T-helper 2 cell treated with Interferon-gamma antibody and Interleukin-4, amounts not matched to agents 100 ng/mL and 5 ng/mL, for 36 hours (primary cell): Measurements from ENCODE around the gene SPC24. TPM values are rescaled to one million over a fixed set of nuclear protein-coding genes. Genes with fewer than 3 reads are reported as not detected.

Experiments used
- intact Hi-C: fragments of 100-400 bp; cut with micrococcal nuclease; formaldehyde crosslinking; loops from one replicate; pipeline ENCODE4 v1.15.1; 2023
- total RNA-seq: library from RNA; stranded (reverse); gene quantifications from 2 replicates; pipeline ENCODE4 v1.2.3, GENCODE V29; 2022

Gene SPC24, protein sequence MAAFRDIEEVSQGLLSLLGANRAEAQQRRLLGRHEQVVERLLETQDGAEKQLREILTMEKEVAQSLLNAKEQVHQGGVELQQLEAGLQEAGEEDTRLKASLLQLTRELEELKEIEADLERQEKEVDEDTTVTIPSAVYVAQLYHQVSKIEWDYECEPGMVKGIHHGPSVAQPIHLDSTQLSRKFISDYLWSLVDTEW
- total RNA-seq, result 69.9 and 71.4 TPM in 2 replicates

DNA sequence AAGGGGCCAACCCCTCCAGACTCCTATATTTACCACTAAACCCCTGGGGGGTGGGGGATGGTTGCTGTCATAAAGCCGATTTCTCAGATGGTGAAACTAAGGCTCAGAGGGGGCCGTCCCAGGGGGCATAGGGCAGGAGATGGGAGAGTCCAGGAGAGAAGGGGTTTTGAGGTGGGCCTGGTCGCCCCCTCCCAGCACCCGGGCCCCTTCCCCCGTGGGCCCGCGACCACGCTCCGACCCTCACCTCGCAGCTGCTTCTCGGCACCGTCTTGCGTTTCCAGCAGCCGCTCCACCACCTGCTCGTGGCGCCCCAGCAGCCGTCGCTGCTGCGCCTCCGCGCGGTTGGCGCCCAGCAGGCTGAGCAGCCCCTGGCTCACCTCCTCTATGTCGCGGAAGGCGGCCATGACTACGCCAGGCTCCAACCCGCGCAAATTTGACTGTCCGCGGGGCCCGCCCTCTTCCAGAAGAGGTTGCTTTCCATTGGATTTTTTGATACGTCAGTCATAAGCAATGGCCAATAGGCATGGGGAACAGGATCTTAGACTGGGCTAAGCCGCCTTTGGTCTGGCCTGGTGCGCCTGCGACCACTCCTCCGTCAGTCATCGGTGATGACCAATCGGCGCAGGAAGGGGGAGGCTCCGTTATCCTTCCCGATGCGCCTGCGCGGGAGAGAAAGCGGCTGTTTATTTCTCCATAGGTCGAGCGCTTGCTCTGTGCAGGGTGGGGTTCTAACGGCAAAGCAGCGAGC, at the start of gene SPC24:
SPC24 (minus strand) TSS at position 410 of the 748 bp plus-strand sequence; CDS start at position 404, 6 bp downstream.
- intact Hi-C loops, result loop anchor here (1.0 kb wide), 1 partner anchor 42 kb away; the partner anchor contains the start of gene KANK2

DNA sequence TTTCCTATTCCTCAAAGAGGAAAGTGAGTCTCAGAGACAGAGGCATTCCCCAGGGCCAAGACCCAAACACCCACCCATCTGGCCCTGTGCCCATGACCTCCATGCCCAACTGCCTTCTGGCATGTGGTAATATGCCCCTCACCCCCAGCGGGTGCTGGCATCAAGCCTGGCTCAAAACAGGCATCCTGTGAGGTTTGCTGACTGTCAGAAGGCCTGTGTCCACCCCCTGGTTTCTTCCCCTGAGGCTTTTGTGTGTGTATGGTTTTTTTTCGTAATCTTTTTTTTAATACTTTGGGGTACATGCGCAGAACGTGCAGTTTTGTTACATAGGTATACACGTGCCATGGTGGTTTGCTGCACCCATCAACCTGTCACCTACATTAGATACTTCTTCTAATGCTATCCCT, 49.4 kb upstream of the SPC24 start:
- intact Hi-C loops, result loop anchor here (1.0 to 10.0 kb wide), 2 partner anchors 169 to 260 kb away; no protein-coding TSS in a partner anchor

DNA sequence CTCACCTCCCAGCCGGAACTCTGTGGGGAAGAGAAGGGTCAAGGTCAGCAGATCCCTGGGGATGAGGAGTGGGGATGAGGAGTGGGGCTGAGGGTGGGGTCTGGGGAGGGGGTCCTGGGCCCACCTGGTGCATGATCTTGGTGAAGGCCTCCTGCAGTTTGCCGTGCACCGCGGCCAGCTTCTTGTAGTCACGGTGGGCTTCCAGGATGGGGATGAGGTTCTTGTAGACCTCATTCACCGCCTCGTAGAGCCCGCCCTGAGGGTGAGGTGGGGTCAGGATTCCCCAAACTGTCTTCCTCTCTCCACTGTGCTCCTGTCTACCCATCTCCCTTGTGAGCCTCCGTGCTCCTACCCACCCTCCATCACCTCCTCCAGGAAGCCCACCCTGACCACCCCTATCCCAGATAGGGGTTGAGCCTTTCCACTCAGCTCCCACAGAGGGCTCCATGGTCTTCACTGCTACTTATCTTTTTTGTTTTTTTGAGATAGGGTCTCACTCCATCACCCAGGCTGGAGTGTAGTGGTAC, 48.6 kb upstream of the SPC24 start:
- intact Hi-C loops, result loop anchor here (1.0 to 10.0 kb wide), 2 partner anchors 168 to 259 kb away; no protein-coding TSS in a partner anchor

DNA sequence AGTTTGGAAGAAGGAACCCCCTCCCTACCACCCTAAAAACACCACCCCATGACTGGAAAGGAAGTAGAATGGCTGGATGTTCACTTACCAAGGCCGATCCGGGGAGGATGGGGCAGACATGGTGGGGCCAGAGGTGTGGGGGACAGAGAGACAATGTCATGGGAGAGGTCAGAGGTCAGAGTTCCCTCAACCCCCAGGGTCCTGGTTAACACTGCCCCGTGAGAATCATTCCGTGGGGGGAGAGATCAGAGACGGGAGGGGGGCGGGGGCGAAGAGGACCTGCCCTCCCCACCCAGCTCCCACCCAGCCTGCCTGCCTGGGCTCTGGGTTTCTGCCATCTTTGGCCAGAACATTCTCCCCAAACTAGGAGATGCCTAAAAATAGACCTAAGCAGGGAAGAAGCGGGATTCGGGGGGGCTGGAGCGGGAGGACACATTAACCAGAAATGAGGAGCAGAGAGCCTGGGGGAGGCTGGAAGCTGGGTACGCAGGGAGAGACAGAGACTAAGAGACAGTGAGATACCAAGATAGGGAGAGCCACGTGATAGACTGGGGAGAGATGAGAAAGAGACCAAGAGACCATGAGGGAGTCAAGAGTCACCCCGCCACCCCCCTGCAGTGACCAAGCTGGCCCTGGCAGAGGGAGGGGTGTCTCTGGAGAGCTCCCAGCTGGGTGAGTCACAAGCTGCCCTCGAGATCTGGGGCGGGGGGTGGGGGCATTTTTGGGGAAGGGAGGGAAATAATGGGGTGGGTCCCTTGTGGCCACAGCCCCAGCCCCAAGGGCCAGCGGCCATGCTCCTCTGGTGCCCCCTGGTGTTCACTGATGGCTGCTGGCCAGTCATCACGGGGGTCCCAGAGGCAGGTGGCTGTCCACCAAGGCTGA, 47.9 kb upstream of the SPC24 start:
- intact Hi-C loops, result loop anchor here (1.0 to 10.0 kb wide), 2 partner anchors 167 to 259 kb away; no protein-coding TSS in a partner anchor

- intact Hi-C loops, result loop anchor here (10.0 kb wide), 1 partner anchor 258 kb away; no protein-coding TSS in a partner anchor
These were observed 47.1 kb upstream of the SPC24 start for GRCh38 chr19:11202488-11203193.

DNA sequence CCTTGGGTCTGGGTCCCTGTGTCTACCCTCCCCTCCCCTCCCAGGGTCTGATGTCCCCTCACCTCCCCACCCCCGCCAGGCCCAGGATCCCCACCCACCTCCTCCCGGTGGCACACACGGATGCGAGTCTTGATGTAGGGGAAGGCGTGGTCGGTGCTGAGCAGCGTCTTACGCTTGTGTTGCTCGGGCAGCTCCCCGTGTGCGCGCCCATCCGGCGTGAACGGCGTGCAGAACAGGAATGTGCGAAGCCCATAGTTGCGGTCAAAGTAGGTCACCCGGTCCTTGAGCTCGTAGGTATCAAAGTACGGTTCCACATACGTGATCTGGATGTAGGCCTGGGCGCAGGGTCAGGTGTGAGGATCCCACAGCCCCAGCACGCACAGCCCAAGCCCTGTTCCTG, 46.2 kb upstream of the SPC24 start:
- intact Hi-C loops, result loop anchor here (10.0 kb wide), 1 partner anchor 257 kb away; no protein-coding TSS in a partner anchor

GRCh38 chr19:11200931-11201330, 45.3 kb upstream of the SPC24 start:
- intact Hi-C loops, result loop anchor here (10.0 kb wide), 1 partner anchor 256 kb away; no protein-coding TSS in a partner anchor

GRCh38 chr19:11200015-11200574, 44.5 kb upstream of the SPC24 start:
- intact Hi-C loops, result loop anchor here (10.0 kb wide), 1 partner anchor 255 kb away; no protein-coding TSS in a partner anchor

GRCh38 chr19:11199517-11199916, 43.9 kb upstream of the SPC24 start:
- intact Hi-C loops, result loop anchor here (2.0 kb wide), 1 partner anchor 73 kb away; no protein-coding TSS in a partner anchor

GRCh38 chr19:11198769-11199424, 43.3 kb upstream of the SPC24 start:
- intact Hi-C loops, result loop anchor here (2.0 kb wide), 1 partner anchor 72 kb away; no protein-coding TSS in a partner anchor

DNA sequence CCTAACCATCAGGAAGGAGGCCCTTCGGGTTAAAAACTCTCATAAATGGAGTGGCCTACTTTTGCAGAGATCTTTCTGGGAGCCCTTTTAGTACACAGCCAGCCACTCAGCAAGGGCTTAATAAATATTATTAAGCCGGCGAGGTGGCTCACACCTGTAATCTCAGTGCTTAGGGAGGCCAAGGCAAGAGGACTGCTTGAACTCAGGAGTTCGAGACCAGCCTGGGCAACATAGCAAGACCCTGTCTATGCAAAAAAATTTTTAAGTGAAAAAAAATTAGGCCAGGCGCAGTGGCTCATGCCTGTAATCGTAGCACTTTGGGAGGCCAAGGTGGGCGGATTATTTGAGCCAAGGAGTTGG, 42.6 kb upstream of the SPC24 start:
- intact Hi-C loops, result loop anchor here (2.0 kb wide), 1 partner anchor 71 kb away; no protein-coding TSS in a partner anchor

DNA sequence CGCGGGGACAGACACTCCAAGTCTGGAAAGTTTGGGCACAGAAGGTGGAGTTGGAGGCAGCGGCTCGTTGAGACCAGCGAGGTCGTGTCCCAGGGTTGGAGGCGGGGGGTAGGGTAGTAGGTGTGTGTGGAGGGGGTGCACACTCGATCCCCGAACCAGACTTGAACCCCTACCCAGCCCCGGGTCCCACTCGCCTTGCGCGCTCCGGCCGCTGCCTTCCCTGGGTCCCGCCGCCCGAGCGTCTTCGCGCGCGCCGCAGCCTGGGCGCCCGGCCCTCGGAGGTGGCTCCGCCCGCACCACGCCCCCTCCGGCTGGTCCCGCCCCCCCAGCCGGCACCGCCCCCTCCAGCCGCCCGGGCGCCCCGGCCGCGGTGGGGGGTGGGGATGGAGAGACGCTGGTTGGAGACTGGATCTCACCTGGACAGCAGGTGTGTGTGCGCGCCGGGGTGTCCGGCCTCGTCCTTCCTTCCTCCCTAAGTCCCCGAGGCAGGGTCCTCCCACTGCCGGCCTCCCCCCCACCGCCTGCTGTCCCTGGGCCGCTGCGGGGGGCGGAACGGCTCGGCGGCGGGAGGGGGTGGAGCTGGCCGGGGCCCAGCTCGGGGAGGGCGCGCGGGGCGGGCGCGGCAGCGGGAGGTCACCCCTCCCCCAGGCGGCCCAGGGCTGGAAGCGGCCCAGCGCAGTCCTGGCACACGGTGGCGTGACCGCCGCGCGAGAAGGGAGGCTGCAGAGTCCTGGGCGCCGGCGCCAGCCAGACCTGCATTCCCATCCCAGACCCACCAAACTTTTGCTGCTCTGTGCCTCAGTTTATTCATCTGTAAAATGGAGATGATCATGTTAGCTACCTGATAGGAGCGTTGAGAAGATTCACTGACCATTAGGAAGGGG, 42.0 kb upstream of the SPC24 start, which contains the start of gene KANK2:
KANK2 (minus strand) TSS at position 255 of the 884 bp plus-strand sequence. CDS start 3,034 bp downstream, outside the sequence.
- intact Hi-C loops, result loop anchor here (1.0 to 2.0 kb wide), 2 partner anchors 42 to 71 kb away; partner anchors contain the start of gene SPC24

DNA sequence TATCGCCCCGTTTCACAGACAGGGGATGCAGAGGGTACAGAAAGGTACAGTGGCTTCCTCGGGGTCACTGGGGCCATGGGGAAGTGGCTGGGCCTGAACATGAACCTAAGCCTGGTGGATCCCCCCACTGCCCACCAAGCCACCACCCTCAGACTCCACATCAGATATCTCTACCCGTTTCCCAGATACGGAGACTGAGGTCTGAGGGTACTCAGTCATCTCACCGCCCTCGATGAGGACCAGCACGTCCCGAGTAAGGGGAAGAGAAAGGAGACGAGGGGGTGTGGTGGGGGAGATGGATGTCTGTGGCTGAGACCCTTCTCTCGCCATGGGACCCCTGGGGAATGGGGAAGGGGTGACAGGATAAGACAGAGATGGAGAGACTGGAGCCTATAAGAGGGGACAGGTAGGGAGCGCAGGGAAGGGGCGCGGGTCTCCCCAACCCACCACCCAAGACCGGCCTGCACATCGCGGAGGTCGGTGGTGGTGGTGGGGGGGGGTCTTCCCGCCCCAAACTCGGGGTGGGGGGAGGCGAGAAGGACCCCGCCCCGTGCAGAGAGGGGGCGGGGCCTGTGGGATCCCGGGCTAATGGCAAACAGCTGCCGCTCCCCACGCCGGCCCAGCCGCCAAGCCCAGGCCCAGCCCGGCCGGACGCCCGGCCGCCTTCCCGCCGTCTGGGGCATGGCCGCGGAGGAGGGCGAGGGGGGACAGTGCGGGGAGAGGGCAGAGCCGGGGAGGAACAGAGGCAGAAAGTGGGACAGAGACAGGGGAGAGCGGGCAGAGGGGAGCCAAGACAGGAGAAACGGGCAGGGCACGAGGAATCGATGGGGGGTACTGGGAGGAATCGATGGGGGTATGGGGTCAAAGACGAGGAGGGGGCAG, 41.1 kb upstream of the SPC24 start:
- intact Hi-C loops, result loop anchor here (1.0 kb wide), 1 partner anchor 41 kb away; the partner anchor contains the start of gene SPC24

DNA sequence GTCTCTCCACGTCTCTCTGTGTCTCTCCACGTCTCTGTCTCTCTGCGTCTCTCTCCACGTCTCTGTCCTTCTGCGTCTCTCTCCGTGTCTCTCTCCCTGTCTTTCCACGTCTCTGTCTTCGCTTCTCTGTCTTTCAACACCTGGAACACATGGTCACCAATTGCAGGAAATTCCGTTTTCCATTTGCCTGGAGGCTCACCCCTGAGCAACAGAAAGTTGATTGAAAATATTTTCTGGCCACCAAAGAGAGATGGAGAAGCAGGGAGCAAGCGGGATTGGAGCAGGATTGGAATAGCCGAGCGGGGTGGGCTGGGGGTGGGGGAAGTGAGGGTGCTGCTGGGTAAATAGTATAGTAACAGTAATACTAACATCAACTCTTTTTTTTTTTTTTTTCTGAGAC, 40.1 kb upstream of the SPC24 start:
- intact Hi-C loops, result no loop called here

DNA sequence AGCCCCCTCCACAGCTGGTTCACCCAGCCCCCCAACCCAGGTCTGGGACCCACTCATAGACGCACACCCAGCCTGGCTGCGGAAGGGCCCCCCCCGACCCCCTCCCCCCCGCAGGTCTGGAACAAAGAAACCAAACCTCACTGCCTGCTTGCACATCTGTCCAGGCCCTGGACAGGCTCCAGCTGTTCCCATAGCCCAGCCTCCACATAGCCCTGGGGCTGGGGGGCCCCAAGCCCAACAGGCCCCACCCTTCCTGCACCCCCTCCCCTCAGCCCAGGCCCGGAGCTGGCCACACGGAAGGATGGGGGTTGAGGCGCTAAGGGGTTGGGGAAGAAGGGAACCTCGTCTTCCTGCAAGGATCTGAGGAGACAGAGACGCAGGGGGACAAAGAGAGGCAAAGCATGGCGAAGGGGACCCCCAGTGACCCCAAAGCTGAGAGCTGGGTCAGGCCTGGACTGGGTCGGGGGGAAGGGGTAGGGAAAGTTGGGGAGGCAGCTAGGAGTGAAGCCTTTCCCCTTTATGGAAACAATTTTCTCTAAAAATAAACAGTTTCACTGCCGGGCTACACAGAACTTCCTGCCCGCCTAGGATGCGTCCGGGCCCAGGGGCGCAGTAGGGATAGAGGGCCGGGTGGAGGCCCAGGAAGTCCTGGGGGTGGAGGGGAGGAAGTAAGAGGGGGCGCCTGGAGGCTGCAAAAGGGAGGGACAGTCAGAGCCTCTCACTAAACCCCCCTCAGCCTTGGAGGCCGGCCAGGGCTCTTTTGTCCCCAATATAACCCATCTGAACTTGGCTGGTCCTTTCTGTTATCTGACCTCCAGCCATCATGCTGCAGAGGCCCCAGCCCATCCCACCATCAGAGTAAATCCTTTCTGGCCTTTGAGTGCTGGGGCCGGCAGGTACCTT, 39.3 kb upstream of the SPC24 start:
- intact Hi-C loops, result no loop called here

DNA sequence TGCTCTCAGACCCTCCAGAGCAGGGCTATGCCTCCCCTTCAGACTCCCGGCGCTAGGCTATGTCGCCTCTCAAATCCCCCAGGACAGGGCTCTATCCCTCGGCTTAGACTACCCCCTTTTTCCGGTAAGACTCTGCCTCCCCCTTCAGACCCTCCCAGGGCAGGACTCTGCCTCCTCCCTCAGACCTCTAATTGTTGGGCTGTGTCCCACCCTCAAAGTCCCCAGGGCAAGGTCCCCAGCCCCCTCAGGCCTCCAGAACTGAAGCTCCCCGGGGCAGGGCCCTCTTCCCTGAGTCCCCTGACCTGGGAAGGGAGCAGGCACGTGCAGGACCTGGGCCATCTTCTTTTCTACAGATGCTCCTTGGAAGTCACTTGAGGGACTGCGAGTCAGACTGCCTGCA, 38.6 kb upstream of the SPC24 start:
- intact Hi-C loops, result no loop called here
